Muscle of arm (tissue), 12 donors: ENCODE results near the gene CCL27. TPM values are rescaled to one million over a fixed set of nuclear protein-coding genes. Genes with fewer than 3 reads are reported as not detected.

Experiments used
- DNase-seq: peaks from one replicate; pipeline ENCODE4 v3.0.0-alpha.2; 2013
- polyA plus RNA-seq, 12 donors: library from polyadenylated mRNA; unstranded; fragments of 120-200 nt; gene quantifications; one replicate each; pipeline ENCODE4 v1.2.1, GENCODE V29; 2013; ENCODE audit not compliant: insufficient read length in 12 of 12

Gene CCL27
- polyA plus RNA-seq, 12 donors = 0.17 to 1.3 (median 0.53) TPM; not detected in 3

DNA sequence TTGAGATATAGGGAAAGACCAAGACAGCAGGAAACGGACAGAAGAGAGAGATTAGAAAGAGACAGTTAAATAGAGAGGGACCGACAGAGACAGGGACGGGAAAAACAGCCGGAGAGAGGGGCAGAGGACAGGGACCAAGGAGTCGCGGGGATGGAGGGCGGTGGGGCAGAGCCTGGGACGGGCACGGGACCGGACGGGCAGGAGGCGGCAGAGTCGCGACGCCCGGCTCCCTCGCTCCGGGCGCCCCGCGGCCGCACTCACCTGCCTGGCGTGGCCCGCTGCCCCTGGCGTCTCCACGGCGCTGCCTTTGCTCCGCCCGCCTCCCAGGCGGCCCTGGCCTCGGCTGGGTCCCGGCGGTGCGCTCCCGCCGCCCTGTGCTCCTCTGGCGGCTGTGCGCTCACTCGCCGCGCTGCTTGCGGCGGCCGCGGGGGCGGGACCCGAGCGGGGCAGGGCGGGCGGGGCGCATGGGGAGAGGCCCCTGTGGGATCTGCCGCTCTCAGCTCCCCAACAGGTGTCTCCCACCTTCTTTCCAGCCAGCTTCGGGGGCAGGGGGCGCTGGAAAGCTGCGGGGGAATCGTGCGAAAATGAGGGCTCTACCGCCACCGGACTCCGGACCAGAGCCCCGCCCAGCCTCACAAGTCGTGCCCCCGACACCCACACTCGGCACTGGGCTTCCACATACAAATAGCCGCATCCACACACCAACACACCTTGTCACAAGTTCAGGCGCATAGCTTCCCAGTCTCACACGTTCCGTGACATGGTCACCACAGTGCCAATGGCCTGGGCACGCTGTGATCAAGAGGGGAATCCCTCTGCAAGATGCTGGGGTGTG is 33.6 kb downstream of the CCL27 start, which contains the start of gene ARID3C:
TSS of gene ARID3C (minus strand) at position 411 of the 835 bp plus-strand sequence. CDS start 1,052 bp downstream, outside the sequence.
- DNase-seq = no peak

DNA sequence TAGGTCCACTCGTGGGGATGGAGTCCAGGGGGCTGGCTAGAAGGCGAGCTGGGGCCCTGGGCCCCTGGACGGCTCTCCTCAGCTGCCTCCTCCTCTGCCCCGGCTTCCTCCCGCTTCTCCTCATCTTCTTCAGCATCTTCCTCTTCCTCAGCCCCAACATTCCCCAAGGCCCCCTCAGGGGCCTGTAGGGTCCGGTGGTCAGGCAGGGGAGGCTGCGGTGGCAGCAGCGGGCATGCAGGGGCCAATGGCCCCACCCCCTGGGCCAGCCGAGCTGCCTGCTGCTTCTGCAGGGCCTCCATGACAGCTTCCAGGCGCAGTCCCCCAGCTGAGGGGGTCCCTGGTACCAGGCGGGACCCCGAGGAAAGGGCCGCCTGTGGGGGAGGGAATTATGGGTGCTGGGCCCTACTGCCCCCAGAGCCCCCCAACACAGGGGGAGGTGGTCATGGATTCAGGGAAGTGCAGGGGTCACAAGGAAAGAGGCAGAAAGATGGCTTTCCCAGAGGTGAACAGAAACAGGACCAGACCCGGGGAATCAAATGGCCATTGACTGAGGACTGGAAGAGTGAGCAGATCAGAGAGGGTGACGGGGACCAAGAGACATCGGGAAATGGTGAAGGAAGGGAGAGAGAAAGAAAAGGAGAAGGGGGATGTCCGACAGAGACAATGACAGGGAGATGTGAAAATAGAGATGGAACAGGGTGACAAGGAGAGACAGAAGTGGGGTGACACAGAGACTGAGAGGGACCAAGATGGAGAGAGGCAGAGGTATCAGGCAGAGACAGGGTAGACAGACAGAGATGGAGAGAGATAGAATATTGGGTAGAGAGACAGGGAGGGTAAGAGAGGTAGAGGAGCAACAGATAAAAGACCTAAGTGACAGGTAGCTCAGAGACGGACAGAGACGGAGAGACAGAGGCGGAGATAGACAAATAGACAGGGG is 34.5 kb downstream of the CCL27 start:
- DNase-seq = no peak

DNA sequence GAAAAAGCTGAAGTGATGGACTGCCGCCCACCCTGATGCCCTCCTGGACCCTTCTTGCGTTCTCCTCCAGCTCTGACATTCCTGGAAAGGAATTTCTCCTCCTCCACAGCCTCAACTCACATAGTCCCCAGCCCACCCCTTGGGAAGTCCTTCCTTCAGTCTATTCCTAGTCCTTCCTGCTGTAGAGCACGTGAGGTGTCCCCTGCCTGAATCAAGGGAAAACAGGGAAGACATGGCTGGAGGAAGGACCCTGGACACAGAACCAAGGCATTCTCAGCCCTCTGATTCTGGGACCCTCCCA is 37.3 kb downstream of the CCL27 start:
- no peak for DNase-seq

DNA sequence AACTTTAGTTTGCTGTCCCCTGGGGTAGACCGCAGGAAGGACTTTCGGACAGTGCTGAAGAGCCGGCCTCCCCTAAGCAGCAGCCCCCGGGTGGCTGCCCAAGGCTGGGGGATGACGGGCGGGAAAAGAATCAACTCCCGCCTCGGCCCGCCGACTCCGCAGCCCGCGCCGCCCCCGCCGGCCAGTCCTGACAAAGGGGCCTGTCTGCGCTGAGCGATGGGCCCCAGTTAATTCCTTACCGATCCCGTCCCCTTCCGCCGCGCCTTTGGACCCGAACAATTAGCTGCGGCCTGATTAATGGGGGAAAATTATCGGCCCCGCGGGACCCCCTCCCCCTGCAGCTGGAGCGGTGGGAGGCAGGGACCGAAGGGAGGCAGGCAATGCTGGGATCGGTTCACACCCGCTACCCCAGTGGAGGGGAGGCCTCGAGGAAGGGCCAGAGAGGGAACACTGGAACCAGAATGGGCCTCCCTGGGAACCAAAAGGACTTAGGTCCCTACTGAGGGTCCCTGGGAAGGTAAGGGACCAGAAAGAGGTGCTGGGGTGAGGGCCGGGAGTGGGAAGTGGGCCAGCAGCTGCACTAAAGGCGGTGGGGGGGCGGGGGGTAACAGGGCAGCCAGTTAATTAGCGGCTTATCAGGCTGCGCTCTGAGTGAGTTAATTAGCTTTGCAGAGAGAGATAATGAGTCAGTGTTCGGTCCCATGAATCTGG is 37.8 kb downstream of the CCL27 start:
- no peak for DNase-seq

DNA sequence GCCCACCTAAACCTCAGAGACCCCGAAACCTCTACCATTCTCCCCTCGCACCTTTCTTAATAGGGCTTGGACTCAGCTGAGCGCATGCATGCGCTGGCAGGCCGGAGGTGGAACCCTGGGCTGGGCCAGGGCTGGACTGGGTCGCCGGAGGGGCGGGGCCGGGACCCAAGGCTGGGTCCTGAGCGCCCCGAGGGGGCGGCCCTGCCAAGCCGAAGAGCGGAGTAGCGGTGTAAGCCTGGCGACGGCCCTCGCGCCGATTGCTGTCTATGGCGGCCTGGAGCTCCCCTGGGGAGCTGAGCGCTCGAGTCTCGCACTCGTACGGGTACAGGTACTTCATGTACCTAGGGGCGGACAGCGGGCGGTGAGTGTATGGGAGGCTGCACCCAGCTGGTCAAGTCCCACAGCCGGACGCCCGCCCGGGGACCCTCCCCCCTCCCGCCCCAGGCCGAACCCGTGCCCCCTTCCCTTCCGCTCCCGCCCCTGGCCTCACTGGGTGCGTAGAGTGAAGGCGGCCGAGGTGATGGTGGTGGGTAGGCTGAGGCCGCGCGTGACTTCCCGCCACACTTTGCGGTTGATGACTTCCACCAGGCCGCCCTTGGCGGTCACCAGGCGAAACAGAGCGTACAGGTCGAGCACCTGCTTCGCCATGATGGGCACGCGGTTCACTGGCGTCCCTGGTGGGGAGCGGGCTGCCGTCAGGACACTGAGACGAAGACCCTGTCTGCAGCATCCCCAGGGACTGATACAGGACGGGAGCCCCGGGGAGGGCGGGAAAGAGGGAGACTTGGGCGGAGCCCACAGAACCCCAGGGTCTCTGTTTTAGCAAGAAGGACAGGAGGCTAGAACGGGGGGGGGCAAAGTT is 38.9 kb downstream of the CCL27 start:
- DNase-seq = no peak

DNA sequence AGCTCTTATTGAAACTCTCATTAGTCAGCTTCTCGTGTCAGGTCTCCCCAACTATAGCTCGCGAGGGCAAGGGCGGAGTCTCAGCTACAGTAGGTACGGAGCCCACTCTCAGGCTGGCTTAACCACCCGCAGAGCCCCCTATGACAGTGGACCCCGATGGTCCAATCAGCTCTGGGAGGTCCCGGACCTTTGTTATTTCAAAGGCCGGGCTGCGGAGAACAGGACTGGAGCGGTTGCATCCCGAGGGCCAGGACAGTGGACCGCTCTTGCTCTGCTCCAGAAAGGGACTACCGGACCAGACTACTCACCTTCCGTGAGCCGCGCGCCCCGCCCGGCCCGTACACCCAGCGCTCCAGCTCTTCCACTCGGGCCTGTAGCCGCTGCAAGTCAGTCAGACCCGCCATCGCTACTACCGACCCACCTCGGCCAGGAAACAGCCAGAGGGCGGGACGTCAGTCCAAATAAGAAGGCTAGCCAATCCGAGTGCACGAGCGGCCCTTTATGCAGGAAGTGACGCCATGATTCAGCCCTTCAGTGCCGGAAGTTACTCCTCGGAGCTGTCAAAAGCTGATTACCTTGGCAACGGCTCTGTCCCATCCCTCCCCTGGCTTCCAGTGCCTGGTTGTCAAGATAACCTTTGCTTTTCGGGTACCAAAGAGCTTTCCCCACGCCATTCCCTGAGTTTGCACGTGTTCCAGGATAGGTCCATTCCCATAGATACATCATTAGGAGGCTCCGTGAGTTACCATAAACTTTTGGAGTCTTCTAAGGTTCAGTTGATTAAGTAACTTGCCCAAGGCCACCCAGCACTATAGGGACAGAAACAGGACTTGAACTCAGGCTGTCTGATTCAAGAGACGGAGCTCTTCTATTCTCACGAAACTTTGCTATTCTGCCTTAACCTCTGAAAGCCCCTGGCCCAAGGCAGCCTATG is 42.1 kb downstream of the CCL27 start, which contains the start of gene DCTN3:
TSS of gene DCTN3 (minus strand) at position 435 of the 934 bp plus-strand sequence. CDS start at position 404, 31 bp downstream.
- peak; percentile 94 for DNase-seq

DNA sequence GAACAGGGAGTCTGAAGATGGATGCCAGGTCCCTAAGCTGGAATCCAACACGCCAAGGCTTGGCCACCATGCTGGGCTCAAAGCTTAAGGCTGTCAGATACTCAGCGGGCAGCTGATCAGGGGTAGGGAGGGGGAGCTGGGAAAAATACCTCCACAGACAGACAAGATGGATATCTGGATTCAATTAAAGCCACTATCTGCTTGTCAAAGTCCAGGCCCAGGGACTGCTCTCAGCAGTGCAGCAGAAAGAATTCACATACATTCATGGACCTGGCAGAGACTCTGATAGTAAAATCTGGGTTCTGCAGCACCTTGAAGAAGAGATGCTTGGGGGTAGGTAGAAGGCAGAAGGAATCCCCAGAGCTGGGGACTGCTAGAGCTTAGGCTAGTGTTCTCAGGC is 47.3 kb downstream of the CCL27 start:
- DNase-seq = no peak

DNA sequence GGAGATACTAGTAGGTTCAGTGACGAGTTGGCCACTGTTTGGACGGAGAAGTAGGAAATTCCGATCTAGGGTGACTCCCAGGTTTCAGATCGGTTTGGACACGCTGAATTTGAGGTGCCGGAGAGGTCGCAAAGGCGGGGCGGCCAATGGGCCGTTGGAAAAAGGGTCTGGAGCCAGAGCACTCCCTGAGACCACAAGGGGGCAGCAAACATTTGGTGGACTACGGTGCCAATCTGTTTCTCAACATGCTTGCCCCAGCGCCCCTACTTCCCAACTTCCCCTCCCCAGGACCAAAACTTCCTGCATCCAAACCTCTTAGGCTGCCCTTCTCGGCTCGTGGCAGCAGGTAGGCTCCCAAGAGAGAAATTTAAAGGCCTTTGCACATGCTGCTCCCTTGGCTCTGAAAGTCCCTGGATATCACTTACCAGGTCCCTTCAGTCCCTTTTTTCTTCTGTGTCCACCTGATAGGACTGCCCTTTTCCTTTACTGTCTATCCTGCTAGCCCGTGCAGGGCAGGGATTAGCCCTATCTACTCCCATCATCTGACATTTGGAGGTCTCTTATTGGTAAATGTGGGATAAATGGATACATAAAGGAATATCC is 49.6 kb downstream of the CCL27 start:
- peak; percentile 83 for DNase-seq

Other genes with a start within 250 kb of the CCL27 start
- gene FAM219A, start 204.1 kb downstream of the CCL27 start, polyA plus RNA-seq = 10 to 100 TPM in 11 of 12 donors, not detected in 1; 10.3 to 16.4 (median 12.0) TPM
- gene DNAI1, start 203.9 kb downstream of the CCL27 start, polyA plus RNA-seq = under 1 TPM in 2 of 12 donors, not detected in 10; 0.25 to 0.28 TPM
- gene ENHO, start 139.7 kb downstream of the CCL27 start, polyA plus RNA-seq = 1 to 10 TPM in 10 of 12 donors, not detected in 2; 2.0 to 7.2 (median 3.3) TPM
- 10 to 100 TPM in 11 of 12 donors, not detected in 1; 32.6 to 79.2 (median 56.4) TPM for gene CNTFR, start 72.9 kb downstream of the CCL27 start, polyA plus RNA-seq
- gene RPP25L, start 50.6 kb downstream of the CCL27 start, polyA plus RNA-seq = 10 to 100 TPM in 11 of 12 donors, not detected in 1; 11.1 to 27.4 (median 17.9) TPM
- gene DCTN3, start 42.2 kb downstream of the CCL27 start, polyA plus RNA-seq = 10 to 100 TPM in 11 of 12 donors, not detected in 1; 59.1 to 95.8 (median 62.5) TPM
- gene ARID3C, start 33.6 kb downstream of the CCL27 start, polyA plus RNA-seq = under 1 TPM in 4 of 12 donors, not detected in 8; 0.08 to 0.18 (median 0.11) TPM
- gene SIGMAR1, start 24.9 kb downstream of the CCL27 start, polyA plus RNA-seq = 10 to 100 TPM in 11 of 12 donors, not detected in 1; 37.0 to 60.3 (median 45.3) TPM
- gene GALT, start 16.0 kb downstream of the CCL27 start, polyA plus RNA-seq = 10 to 100 TPM in 11 of 12 donors, not detected in 1; 27.3 to 55.5 (median 38.8) TPM
- 100 to 1,000 TPM in 8 of 12 donors, 10 to 100 TPM in 3, not detected in 1; 75.0 to 183 (median 124) TPM for gene IL11RA, start 10.5 kb downstream of the CCL27 start, polyA plus RNA-seq
- gene CCL19, start 28.6 kb upstream of the CCL27 start, polyA plus RNA-seq = 100 to 1,000 TPM in 1 of 12 donors, 10 to 100 TPM in 1, 1 to 10 TPM in 1, under 1 TPM in 3, not detected in 6; 0.17 to 117 (median 3.1) TPM
- 100 to 1,000 TPM in 1 of 12 donors, 10 to 100 TPM in 8, 1 to 10 TPM in 2, not detected in 1; 7.5 to 268 (median 11.4) TPM for gene CCL21, start 47.5 kb upstream of the CCL27 start, polyA plus RNA-seq